ENCODE data around the gene LCP1.

Gene LCP1

GRCh38 chr13:46121597-46122163 lies 60.3 kb downstream of the LCP1 start:
- Histone ChIP-seq H3K4me3 (ENCODE audit: insufficient read length, low read depth) (no peak overlapping the region), H3K27me3 (ENCODE audit: insufficient read depth, insufficient read length) (no peaks in the 10 kb centered on the region), H3K4me1 (ENCODE audit: insufficient read depth, insufficient read length) (peaks cover 2% of the 10 kb centered on the region), H3K9me3 (ENCODE audit: insufficient read depth, low read length) (0 out of 2 replicates have a peak, but pooled peaks cover 3% of the 10 kb centered on the region), H3K36me3 (ENCODE audit: insufficient read depth, insufficient read length, low read length) (no peaks in the 10 kb centered on the region), H3K9ac (ENCODE audit: insufficient read length, low read depth) (no peak overlapping the region)
- DNase-seq (ENCODE audit: low read depth, low spot score) = no peak
- no peak for TF ChIP-seq ZNF274 (IDR thresholded peaks at IDR 0.05; ENCODE audit: low read depth, low read length)
- TF ChIP-seq YY1 (IDR thresholded peaks at IDR 0.05; ENCODE audit: insufficient read depth, insufficient read length) = no peak
- TF ChIP-seq SUZ12 (IDR thresholded peaks at IDR 0.05; ENCODE audit: extremely low read depth, insufficient read depth, insufficient read length) = no peak

- H3K27me3 ChIP-seq (ENCODE audit: insufficient read depth, insufficient read length) = no peaks in the 10 kb centered on the region
- no peak for DNase-seq (ENCODE audit: low read depth, low spot score)
- H3K9me3 ChIP-seq (ENCODE audit: insufficient read depth, low read length) = 0 out of 2 replicates have a peak, but pooled peaks cover 3% of the 10 kb centered on the region
- no peak overlapping the region for H3K4me3 ChIP-seq (ENCODE audit: insufficient read length, low read depth)
- H3K36me3 ChIP-seq (ENCODE audit: insufficient read depth, insufficient read length, low read length) = no peaks in the 10 kb centered on the region
- H3K4me1 ChIP-seq (ENCODE audit: insufficient read depth, insufficient read length) = peaks cover 2% of the 10 kb centered on the region
- no peak overlapping the region for H3K9ac ChIP-seq (ENCODE audit: insufficient read length, low read depth)
- TF ChIP-seq SUZ12 (IDR thresholded peaks at IDR 0.05; ENCODE audit: extremely low read depth, insufficient read depth, insufficient read length) = no peak
- TF ChIP-seq ZNF274 (IDR thresholded peaks at IDR 0.05; ENCODE audit: low read depth, low read length) = no peak
- no peak for TF ChIP-seq YY1 (IDR thresholded peaks at IDR 0.05; ENCODE audit: insufficient read depth, insufficient read length)
Observed at GRCh38 chr13:46121033-46121432, 60.9 kb downstream of the LCP1 start.

- peak; percentile 20 for DNase-seq (ENCODE audit: low read depth, low spot score)
- H3K9ac ChIP-seq (ENCODE audit: insufficient read length, low read depth) = no peak overlapping the region
- no peak overlapping the region for H3K4me3 ChIP-seq (ENCODE audit: insufficient read length, low read depth)
- no peak for TF ChIP-seq ZNF274 (IDR thresholded peaks at IDR 0.05; ENCODE audit: low read depth, low read length)
- TF ChIP-seq YY1 (IDR thresholded peaks at IDR 0.05; ENCODE audit: insufficient read depth, insufficient read length) = no peak
- no peak for TF ChIP-seq SUZ12 (IDR thresholded peaks at IDR 0.05; ENCODE audit: extremely low read depth, insufficient read depth, insufficient read length)
- no peaks in the 10 kb centered on the region for H3K36me3 ChIP-seq (ENCODE audit: insufficient read depth, insufficient read length, low read length)
- H3K4me1 ChIP-seq (ENCODE audit: insufficient read depth, insufficient read length) = peaks cover 2% of the 10 kb centered on the region
- 0 out of 2 replicates have a peak, but pooled peaks cover 3% of the 10 kb centered on the region for H3K9me3 ChIP-seq (ENCODE audit: insufficient read depth, low read length)
- H3K27me3 ChIP-seq (ENCODE audit: insufficient read depth, insufficient read length) = no peaks in the 10 kb centered on the region
Observed at GRCh38 chr13:46119883-46120614, 61.9 kb downstream of the LCP1 start.

- no peaks in the 10 kb centered on the region for H3K27me3 ChIP-seq (ENCODE audit: insufficient read depth, insufficient read length)
Observed at GRCh38 chr13:46116653-46117502, 65.1 kb downstream of the LCP1 start.

GRCh38 chr13:46114613-46115012 lies 67.4 kb downstream of the LCP1 start:
- DNase-seq (ENCODE audit: low read depth, low spot score) = no peak
- 0 out of 2 replicates have a peak, but pooled peaks cover 3% of the 10 kb centered on the region for H3K9me3 ChIP-seq (ENCODE audit: insufficient read depth, low read length)
- no peaks in the 10 kb centered on the region for H3K4me1 ChIP-seq (ENCODE audit: insufficient read depth, insufficient read length)
- TF ChIP-seq YY1 (IDR thresholded peaks at IDR 0.05; ENCODE audit: insufficient read depth, insufficient read length) (no peak), SUZ12 (IDR thresholded peaks at IDR 0.05; ENCODE audit: extremely low read depth, insufficient read depth, insufficient read length) (no peak), ZNF274 (IDR thresholded peaks at IDR 0.05; ENCODE audit: low read depth, low read length) (no peak)
- no peak overlapping the region for H3K9ac ChIP-seq (ENCODE audit: insufficient read length, low read depth)
- no peak overlapping the region for H3K4me3 ChIP-seq (ENCODE audit: insufficient read length, low read depth)
- no peaks in the 10 kb centered on the region for H3K27me3 ChIP-seq (ENCODE audit: insufficient read depth, insufficient read length)
- no peaks in the 10 kb centered on the region for H3K36me3 ChIP-seq (ENCODE audit: insufficient read depth, insufficient read length, low read length)

More at GRCh38 chr13:46116653-46117502, 65.1 kb downstream of the LCP1 start:
- H3K36me3 ChIP-seq (ENCODE audit: insufficient read depth, insufficient read length, low read length) = no peaks in the 10 kb centered on the region
- TF ChIP-seq YY1 (IDR thresholded peaks at IDR 0.05; ENCODE audit: insufficient read depth, insufficient read length) = no peak
- TF ChIP-seq SUZ12 (IDR thresholded peaks at IDR 0.05; ENCODE audit: extremely low read depth, insufficient read depth, insufficient read length) = no peak
- TF ChIP-seq ZNF274 (IDR thresholded peaks at IDR 0.05; ENCODE audit: low read depth, low read length) = no peak
- peaks cover 2% of the 10 kb centered on the region for H3K4me1 ChIP-seq (ENCODE audit: insufficient read depth, insufficient read length)
- no peak for DNase-seq (ENCODE audit: low read depth, low spot score)
- H3K9me3 ChIP-seq (ENCODE audit: insufficient read depth, low read length) = 0 out of 2 replicates have a peak, but pooled peaks cover 3% of the 10 kb centered on the region
- no peak overlapping the region for H3K9ac ChIP-seq (ENCODE audit: insufficient read length, low read depth)
- H3K4me3 ChIP-seq (ENCODE audit: insufficient read length, low read depth) = no peak overlapping the region

GRCh38 chr13:46113596-46113995 lies 68.4 kb downstream of the LCP1 start:
- Histone ChIP-seq H3K9me3 (ENCODE audit: insufficient read depth, low read length) (no peaks in the 10 kb centered on the region), H3K36me3 (ENCODE audit: insufficient read depth, insufficient read length, low read length) (no peaks in the 10 kb centered on the region), H3K4me3 (ENCODE audit: insufficient read length, low read depth) (no peak overlapping the region), H3K27me3 (ENCODE audit: insufficient read depth, insufficient read length) (no peaks in the 10 kb centered on the region), H3K4me1 (ENCODE audit: insufficient read depth, insufficient read length) (no peaks in the 10 kb centered on the region), H3K9ac (ENCODE audit: insufficient read length, low read depth) (no peak overlapping the region)
- DNase-seq (ENCODE audit: low read depth, low spot score) = no peak
- TF ChIP-seq SUZ12 (IDR thresholded peaks at IDR 0.05; ENCODE audit: extremely low read depth, insufficient read depth, insufficient read length) (no peak), ZNF274 (IDR thresholded peaks at IDR 0.05; ENCODE audit: low read depth, low read length) (no peak), YY1 (IDR thresholded peaks at IDR 0.05; ENCODE audit: insufficient read depth, insufficient read length) (no peak)
